GM13977 (cell line): ENCODE measurements around the gene TMPRSS6.

Source experiments
- DNase-seq: peaks from one replicate; pipeline ENCODE4 v3.0.0; 2012; ENCODE audit warnings: low spot score
- CTCF ChIP-seq: IDR thresholded peaks from 2 replicates; pipeline ENCODE4 v1.5.1; 2012; ENCODE audit warnings: mild to moderate bottlenecking, control low read depth; ENCODE audit not compliant: insufficient read depth; ENCODE audit errors: extremely low read depth, missing control alignments
- in situ Hi-C: fragments of 300-500 bp; cut with MboI; formaldehyde crosslinking; loops from one replicate; pipeline ENCODE4 v1.12.0; 2022; ENCODE audit warnings: low sequenced_read_pairs, low pct_unique_long_range_greater_than_20kb, mixed read lengths, inconsistent platforms; ENCODE audit not compliant: unreplicated experiment

TMPRSS6 gene

DNA sequence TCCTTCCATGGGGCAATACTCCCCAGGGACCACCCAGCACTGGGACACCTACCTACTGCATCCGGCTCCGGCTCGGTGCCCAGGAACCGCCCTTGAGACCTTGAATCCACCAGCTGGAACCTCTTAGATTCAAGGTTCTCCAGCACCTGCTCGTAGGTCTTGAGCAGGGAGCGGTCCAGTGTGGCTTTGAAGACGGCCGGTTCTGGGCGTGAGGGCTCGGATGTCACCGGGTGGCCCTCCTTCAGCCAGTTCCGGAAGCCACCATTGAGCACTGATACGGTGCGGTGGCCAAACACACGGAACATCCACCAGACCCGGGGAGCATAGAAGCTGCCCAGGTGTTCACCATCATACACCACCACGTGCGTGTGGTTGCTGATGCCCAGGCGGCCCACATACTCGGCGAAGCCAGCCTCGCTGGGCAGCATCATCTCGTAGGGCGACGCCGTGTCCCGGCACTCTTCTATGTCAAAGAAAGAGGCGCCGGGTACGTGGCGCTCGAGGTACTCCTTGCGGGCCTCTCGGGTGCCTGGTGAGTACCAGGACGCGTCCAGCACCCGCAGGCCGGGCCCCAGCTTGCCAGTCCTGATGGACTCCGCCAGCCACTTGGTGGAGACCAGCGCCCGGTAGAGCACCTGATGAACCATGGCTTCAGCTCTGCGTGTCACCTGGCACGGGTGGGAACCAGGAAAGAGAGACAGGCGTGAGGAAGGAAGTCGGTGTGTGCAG is 91.3 kb downstream of the TMPRSS6 start:
- TF ChIP-seq CTCF = no peak
- in situ Hi-C loops = no loop called here
- DNase-seq = no peak

DNA sequence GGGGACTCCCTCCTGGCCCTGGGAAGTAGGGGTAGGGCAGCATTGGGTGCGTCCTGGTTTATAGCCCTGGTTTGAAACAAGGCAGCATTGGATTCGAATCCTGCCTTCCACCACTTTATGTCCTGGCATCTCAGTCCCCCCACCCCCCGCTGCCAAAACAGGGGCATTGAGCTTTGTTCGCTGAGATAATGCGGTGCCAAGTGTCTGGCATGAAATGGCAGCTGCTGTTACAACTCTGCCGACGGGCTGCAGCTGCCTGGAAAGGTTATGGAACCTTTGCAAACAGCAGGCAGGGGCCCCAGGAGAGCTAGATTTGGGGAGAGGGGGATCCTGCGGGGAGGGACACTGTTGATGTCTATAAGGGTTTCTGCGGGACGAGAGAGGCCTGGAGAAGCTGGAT is 92.2 kb downstream of the TMPRSS6 start:
- no peak for DNase-seq
- TF ChIP-seq CTCF = no peak
- in situ Hi-C loops = no loop called here

DNA sequence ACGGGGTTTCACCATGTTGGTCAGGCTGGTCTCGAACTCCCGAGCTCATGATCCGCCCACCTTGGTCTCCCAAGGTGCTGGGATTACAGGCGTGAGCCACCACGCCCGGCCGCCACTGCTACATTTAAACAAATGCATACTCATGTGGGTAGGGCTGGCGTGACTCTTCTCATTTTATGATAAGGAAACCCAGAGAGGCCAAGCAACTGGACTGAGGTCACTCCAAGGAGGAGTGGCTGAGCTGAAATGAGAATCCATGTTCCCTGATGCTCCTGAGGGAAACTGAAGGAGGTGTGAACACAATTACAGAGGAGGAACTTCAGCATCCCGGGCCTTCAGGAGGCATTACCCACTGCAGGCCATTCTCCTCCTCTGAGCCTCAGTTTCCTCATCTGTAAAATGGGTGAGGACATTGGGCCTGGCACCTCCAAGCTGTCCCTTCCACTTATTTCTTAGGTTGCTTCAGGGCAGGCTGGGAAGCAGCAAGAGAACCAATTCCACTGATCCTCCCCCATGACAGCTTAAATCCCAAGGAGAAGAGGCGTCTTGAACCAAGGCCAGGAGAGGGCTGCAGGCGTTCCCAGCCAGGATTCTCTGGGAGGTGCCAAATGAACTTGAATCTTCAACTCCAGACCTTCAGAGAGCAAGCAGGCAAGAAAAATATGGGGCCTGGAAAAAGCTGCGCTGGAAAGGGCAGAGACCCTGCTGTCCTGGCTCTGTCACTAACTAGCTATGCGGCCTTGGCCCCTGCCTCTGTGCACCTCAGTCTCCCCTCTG is 93.2 kb downstream of the TMPRSS6 start:
- TF ChIP-seq CTCF = no peak
- DNase-seq = no peak
- in situ Hi-C loops = no loop called here

GRCh38 chr22:37015587-37015878 is 94.0 kb downstream of the TMPRSS6 start:
- in situ Hi-C loops = no loop called here
- TF ChIP-seq CTCF = no peak

More at GRCh38 chr22:37015587-37015878, 94.0 kb downstream of the TMPRSS6 start:
- DNase-seq = no peak
